Stomach smooth muscle (tissue), 2 donors: ENCODE results near the gene DNAJC30.

Experiments
- H3K27ac ChIP-seq: one replicate; pipeline ENCODE4 v1.7.0; 2013; ENCODE audit warnings: mild to moderate bottlenecking, low read length, inconsistent platforms
- H3K27me3 ChIP-seq, 2 donors: one replicate each; pipeline ENCODE4 v1.7.0; 2013; ENCODE audit warnings: low read length in 2 of 2; ENCODE audit not compliant: insufficient read depth in 2 of 2, control insufficient read depth in 1 of 2
- H3K36me3 ChIP-seq, 2 donors: one replicate each; pipeline ENCODE4 v1.7.0; 2013; ENCODE audit warnings: low read length in 2 of 2; ENCODE audit not compliant: control insufficient read depth in 2 of 2, insufficient read depth in 2 of 2
- H3K4me1 ChIP-seq: one replicate; pipeline ENCODE4 v1.7.0; 2013; ENCODE audit warnings: low read length; ENCODE audit not compliant: control insufficient read depth, insufficient read depth
- H3K4me3 ChIP-seq, 2 donors: one replicate each; pipeline ENCODE4 v1.7.0; 2013; ENCODE audit warnings: low read length in 2 of 2
- H3K9ac ChIP-seq, 2 donors: one replicate each; pipeline ENCODE4 v1.7.0; 2013; ENCODE audit warnings: low read length in 2 of 2, mild to moderate bottlenecking in 1 of 2
- H3K9me3 ChIP-seq, 2 donors: one replicate each; pipeline ENCODE4 v1.7.0; 2013; ENCODE audit warnings: low read length in 2 of 2; ENCODE audit not compliant: control insufficient read depth in 2 of 2
- donor health status: healthy.
- donor health status: Pancreatic carcinoma.

Gene DNAJC30

GRCh38 chr7:73633323-73633722, 49.9 kb downstream of the DNAJC30 start:
- Histone ChIP-seq H3K27ac (no peak overlapping the region), H3K4me3 (no peak overlapping the region), H3K27me3 (peaks cover 4 to 13% of the 10 kb centered on the region in 2 donors), H3K4me1 (peaks cover 3% of the 10 kb centered on the region), H3K9ac (no peak overlapping the region), H3K9me3 (no peaks in the 10 kb centered on the region), H3K36me3 (no peaks in the 10 kb centered on the region)

- peaks cover 8 to 20% of the 10 kb centered on the region in 2 donors for H3K27me3 ChIP-seq
Observed at GRCh38 chr7:73631558-73631957, 51.7 kb downstream of the DNAJC30 start.

More at GRCh38 chr7:73631558-73631957, 51.7 kb downstream of the DNAJC30 start:
- H3K9ac ChIP-seq: no peak overlapping the region
- no peak overlapping the region for H3K4me3 ChIP-seq
- no peaks in the 10 kb centered on the region for H3K36me3 ChIP-seq
- no peaks in the 10 kb centered on the region for H3K9me3 ChIP-seq
- no peak overlapping the region for H3K27ac ChIP-seq
- H3K4me1 ChIP-seq: peaks cover 3% of the 10 kb centered on the region
